ENCODE data around the gene NPW. TPM values are rescaled to one million over a fixed set of nuclear protein-coding genes. Genes with fewer than 3 reads are reported as not detected.
A peak's percentile ranks its signal among the peaks of the same experiment; 100 is the strongest.
"Not testable (repeated sequence)": the region's sequence is repeated elsewhere in the genome, so short reads cannot be mapped to it uniquely, and the experiment has no call there.

NPW gene
- total RNA-seq, 4 donors from 2014 or later, result 2.8 to 9.1 TPM; not detected in 2

DNA sequence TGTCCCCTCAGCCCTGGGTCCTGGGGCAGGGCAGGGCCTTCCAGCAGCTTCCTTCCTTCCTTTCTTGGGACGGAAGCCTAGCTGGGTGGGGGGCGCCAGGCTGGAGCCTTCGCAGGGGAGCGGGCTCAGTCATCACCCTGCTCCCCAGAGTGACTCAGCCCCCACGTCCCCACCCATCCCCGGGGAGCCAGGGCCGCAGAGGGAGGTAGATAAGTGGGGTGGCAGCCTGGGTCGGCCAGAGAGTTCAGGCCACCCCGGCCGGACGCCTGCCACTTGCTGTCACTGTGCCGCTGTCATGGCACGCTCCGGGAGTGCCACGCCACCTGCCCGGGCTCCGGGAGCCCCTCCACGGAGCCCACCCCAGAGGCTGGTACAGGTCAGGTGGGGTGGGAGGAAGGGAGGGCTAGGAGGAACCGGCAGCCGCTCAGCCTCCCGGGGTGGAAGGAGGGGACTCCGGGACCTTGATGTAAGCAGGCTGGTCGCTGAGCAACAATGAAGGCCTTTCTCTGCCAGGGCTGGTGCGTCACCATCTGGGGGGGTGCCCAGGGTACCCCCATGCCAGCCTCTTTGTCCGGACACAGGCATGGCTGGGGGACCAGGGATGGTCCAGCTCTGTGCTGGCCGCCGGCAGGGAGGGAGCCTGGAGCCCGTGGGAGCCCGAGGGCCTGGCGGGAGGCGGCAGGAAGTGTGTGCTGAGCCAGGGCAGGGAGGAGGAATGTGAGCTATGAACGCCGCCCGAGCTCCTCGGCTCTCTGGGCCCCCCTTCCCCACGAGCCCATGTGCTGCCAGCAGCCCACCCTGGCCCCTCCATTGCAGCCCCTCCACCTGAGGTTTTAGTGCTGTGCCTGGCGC is 13.7 kb downstream of the NPW start:
- H3K4me3 ChIP-seq, result peak overlapping the region; percentile 3 to 40 (median 14)
- no peaks in the 10 kb centered on the region for H3K36me3 ChIP-seq
- peak overlapping the region; percentile 61 to 90 (median 74) for H3K27ac ChIP-seq
- no peak for DNase-seq
- TF ChIP-seq, protein P1, sequence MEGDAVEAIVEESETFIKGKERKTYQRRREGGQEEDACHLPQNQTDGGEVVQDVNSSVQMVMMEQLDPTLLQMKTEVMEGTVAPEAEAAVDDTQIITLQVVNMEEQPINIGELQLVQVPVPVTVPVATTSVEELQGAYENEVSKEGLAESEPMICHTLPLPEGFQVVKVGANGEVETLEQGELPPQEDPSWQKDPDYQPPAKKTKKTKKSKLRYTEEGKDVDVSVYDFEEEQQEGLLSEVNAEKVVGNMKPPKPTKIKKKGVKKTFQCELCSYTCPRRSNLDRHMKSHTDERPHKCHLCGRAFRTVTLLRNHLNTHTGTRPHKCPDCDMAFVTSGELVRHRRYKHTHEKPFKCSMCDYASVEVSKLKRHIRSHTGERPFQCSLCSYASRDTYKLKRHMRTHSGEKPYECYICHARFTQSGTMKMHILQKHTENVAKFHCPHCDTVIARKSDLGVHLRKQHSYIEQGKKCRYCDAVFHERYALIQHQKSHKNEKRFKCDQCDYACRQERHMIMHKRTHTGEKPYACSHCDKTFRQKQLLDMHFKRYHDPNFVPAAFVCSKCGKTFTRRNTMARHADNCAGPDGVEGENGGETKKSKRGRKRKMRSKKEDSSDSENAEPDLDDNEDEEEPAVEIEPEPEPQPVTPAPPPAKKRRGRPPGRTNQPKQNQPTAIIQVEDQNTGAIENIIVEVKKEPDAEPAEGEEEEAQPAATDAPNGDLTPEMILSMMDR (IDR thresholded peaks at IDR 0.05), result no peak
- no peak for TF ChIP-seq POLR2A (IDR thresholded peaks at IDR 0.05)
- peaks cover 0 to 65% (median 0%) of the 10 kb centered on the region in 4 donors for H3K4me1 ChIP-seq
- no peaks in the 10 kb centered on the region for H3K9me3 ChIP-seq
- H3K27me3 ChIP-seq, result no peaks in the 10 kb centered on the region

DNA sequence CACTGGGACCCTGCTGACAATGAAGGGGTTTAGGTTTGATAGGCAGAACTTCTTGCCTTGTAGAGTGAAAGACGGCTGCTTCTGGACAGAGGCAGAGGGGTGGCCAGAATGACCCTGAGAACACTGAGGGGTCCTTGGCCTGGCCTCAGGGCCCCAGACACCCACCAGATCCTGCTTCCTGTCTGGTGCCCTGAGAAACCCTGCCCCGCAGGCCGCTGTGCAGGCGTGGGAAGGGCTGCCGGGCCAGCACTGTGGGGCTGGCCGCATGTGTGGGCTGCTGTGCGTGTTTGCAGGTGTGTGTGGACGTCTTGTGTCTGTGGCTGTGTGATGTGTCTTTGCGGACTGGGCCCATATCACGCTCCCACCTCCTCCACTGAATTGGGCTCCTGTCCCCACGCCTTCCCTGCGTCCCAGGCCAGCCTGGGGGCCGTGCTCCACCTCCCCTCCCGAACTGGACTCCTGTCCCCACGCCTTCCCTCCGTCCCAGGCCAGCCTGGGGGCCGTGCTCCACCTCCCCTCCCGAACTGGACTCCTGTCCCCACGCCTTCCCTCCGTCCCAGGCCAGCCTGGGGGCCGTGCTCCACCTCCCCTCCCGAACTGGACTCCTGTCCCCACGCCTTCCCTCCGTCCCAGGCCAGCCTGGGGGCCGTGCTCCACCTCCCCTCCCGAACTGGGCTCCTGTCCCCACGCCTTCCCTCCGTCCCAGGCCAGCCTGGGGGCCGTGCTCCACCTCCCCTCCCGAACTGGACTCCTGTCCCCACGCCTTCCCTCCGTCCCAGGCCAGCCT is 14.5 kb downstream of the NPW start:
- H3K27me3 ChIP-seq, DNase-seq, H3K9me3 ChIP-seq, H3K36me3 ChIP-seq: not testable (repeated sequence)
- peaks cover 0 to 66% (median 0%) of the 10 kb centered on the region in 4 donors for H3K4me1 ChIP-seq
- peak overlapping the region; percentile 3 to 40 (median 14) for H3K4me3 ChIP-seq
- H3K27ac ChIP-seq, result peak overlapping the region; percentile 61 to 91 (median 74)

DNA sequence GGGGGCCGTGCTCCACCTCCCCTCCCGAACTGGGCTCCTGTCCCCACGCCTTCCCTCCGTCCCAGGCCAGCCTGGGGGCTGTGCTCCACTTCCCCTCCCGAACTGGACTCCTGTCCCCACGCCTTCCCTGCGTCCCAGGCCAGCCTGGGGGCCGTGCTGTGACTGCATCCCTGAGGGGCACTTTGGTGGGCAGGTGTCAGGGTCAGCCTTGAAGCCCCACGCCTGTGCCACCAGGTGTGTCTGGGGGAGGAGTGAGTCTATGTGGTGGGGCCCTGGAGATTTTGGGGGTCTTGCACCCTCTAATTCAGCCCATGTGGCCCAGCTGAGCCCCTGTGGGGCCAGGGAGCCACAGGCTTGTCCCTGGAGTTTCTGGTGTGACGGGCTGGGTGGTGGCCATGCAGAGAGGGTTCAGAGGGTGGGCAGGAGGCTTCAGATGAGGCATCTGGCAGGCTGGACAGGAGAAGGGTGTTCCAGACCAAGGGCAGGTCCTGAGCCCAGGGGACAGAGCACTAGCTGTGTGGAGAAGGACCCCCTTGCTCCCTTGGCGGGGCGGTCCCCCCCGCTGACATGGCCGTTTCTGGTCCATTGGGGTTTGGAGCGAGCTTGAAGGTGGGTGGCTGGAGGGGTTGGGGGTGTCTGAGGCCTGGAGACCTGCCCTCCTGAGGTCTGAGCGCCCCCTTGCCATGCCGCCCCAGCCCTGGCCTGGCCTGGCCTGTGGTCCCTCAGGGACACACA is 15.3 kb downstream of the NPW start:
- TF ChIP-seq, protein P1 (IDR thresholded peaks at IDR 0.05), result no peak
- peak overlapping the region in 2 of 4 donors; percentile 29 to 33 for H3K4me3 ChIP-seq

DNA sequence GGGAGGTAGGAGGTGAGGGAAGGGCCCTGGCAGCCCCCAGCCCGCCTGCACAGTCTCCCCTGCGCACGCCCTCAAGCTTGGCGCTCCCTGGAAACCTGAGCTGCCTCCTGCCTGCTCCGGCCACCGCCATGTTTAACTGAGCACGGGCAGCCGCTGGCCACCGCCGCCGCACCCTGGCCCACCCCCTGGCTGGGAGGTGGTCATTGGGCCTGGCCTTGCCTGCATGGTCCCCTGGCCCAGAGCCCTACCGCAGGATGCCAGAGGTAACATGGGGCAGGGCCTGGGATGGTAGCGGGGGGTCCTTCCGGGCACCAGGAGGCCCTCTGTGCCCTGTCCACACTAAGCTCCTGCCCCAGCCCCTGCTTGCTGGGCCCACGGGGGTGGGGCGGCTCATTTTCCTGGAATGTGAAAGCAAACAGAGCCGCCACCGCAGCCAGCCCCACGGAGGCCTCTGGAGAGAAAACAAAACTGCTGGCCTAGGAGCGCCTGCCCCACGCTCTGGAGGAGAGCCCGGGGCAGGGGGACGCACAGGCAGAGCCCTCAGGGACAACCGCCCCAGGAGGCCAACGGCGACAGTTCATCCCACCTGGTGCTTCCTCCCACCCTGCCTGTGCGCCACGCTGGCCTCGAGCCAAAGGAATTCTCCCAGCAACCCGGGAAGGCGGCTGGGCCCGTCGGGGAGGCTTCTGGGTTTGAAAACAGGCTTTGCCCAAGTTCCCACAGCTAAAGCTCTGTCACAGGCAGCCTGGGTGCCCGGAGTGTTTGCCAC is 16.0 kb downstream of the NPW start:
- DNase-seq, result no peak
- Histone ChIP-seq H3K27ac (peak overlapping the region; percentile 67 to 91 (median 76)), H3K4me1 (peaks cover 0 to 76% (median 3%) of the 10 kb centered on the region in 4 donors), H3K4me3 (peak overlapping the region in 2 of 4 donors; percentile 29 to 33), H3K9me3 (no peaks in the 10 kb centered on the region), H3K27me3 (no peaks in the 10 kb centered on the region), H3K36me3 (no peaks in the 10 kb centered on the region)
- TF ChIP-seq, protein P1 (IDR thresholded peaks at IDR 0.05), result no peak
- no peak for TF ChIP-seq POLR2A (IDR thresholded peaks at IDR 0.05)

More for the DNA sequence above, 15.3 kb downstream of the NPW start:
- Histone ChIP-seq H3K27me3 (no peaks in the 10 kb centered on the region), H3K4me1 (peaks cover 0 to 68% (median under 1%) of the 10 kb centered on the region in 4 donors), H3K36me3 (no peaks in the 10 kb centered on the region), H3K9me3 (no peaks in the 10 kb centered on the region), H3K27ac (peak overlapping the region; percentile 67 to 91 (median 76))
- no peak for DNase-seq

DNA sequence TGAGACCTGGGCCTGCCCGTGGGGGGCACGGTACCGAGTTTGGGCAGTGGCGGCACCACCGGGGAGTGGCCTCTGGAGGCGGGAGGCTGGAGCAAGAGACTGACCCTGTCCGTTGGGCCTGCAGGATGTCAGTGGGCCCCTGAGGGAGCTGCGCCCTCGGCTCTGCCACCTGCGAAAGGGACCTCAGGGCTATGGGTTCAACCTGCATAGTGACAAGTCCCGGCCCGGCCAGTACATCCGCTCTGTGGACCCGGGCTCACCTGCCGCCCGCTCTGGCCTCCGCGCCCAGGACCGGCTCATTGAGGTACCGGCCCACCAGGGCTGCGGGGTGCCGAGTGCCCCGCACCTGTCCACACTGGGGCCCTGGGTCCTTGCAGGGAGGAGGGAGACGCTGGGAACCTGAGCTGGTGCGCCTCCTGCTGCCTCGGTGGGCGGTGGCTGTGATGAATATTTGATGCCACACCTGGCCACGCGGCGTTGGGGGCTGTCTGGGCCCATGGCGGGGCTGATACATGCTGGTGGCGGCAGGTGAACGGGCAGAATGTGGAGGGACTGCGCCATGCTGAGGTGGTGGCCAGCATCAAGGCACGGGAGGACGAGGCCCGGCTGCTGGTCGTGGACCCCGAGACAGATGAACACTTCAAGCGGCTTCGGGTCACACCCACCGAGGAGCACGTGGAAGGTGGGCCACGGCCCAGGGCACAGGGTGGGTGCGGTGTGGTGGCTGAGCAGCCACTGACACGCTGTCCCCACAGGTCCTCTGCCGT is 16.8 kb downstream of the NPW start:
- Histone ChIP-seq H3K9me3 (no peaks in the 10 kb centered on the region), H3K27ac (peak overlapping the region; percentile 67 to 91 (median 76)), H3K36me3 (no peaks in the 10 kb centered on the region), H3K4me3 (peak overlapping the region in 2 of 4 donors; percentile 29 to 33), H3K27me3 (no peaks in the 10 kb centered on the region), H3K4me1 (peaks cover 0 to 83% (median 3%) of the 10 kb centered on the region in 4 donors)
- TF ChIP-seq, protein P1 (IDR thresholded peaks at IDR 0.05), result no peak
- no peak for TF ChIP-seq POLR2A (IDR thresholded peaks at IDR 0.05)
- DNase-seq, result no peak

Data from Peyer's patch (tissue), 4 donors.